Measurements from ENCODE around the gene CD63.

- TF ChIP-seq CTCF (IDR thresholded peaks at IDR 0.05) (no peak), POLR2A (IDR thresholded peaks at IDR 0.05) (no peak)
Measured at GRCh38 chr12:55727643-55728185, 1.1 kb downstream of the CD63 start.
